Measurements from ENCODE around the gene NRK. TPM values are rescaled to one million over a fixed set of nuclear protein-coding genes. Genes with fewer than 3 reads are reported as not detected.
"Not testable (repeated sequence)": the region's sequence is repeated elsewhere in the genome, so short reads cannot be mapped to it uniquely, and the experiment has no call there.

NRK gene
- total and polyA plus RNA-seq, 9 donors = 6.5 to 109 (median 30.1) TPM

GRCh38 chrX:105823092-105823455 is 735 bp downstream of the NRK start:
- no peaks in the 10 kb centered on the region for H3K4me1 ChIP-seq (ENCODE audit: insufficient read depth)
- H3K27me3 ChIP-seq = no peaks in the 10 kb centered on the region
- intact Hi-C loops (cut with DNase I) = no loop called here
- TF ChIP-seq, protein P1, sequence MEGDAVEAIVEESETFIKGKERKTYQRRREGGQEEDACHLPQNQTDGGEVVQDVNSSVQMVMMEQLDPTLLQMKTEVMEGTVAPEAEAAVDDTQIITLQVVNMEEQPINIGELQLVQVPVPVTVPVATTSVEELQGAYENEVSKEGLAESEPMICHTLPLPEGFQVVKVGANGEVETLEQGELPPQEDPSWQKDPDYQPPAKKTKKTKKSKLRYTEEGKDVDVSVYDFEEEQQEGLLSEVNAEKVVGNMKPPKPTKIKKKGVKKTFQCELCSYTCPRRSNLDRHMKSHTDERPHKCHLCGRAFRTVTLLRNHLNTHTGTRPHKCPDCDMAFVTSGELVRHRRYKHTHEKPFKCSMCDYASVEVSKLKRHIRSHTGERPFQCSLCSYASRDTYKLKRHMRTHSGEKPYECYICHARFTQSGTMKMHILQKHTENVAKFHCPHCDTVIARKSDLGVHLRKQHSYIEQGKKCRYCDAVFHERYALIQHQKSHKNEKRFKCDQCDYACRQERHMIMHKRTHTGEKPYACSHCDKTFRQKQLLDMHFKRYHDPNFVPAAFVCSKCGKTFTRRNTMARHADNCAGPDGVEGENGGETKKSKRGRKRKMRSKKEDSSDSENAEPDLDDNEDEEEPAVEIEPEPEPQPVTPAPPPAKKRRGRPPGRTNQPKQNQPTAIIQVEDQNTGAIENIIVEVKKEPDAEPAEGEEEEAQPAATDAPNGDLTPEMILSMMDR (IDR thresholded peaks at IDR 0.05) = peak in 1 of 3 donors; percentile 17
- TF ChIP-seq POLR2A (IDR thresholded peaks at IDR 0.05) (no peak), EP300 (IDR thresholded peaks at IDR 0.05) (no peak)
- DNase-seq = no peak
- no peaks in the 10 kb centered on the region for H3K36me3 ChIP-seq
- WGBS, 3 donors = 23 to 34% (median 25%) methylated on average over 17 of the region's 17 CpGs
- no peaks in the 10 kb centered on the region for H3K9me3 ChIP-seq
- H3K4me3 ChIP-seq = peak overlapping the region; percentile 43
- H3K27ac ChIP-seq = peak overlapping the region; percentile 46 to 84

- TF ChIP-seq EP300 (IDR thresholded peaks at IDR 0.05) = no peak
- TF ChIP-seq, protein P1 (IDR thresholded peaks at IDR 0.05) = no peak
- TF ChIP-seq POLR2A (IDR thresholded peaks at IDR 0.05) = no peak
- H3K9me3 ChIP-seq = no peaks in the 10 kb centered on the region
- 35 to 39% (median 37%) methylated on average over 1 of the region's 1 CpG for WGBS, 3 donors
- intact Hi-C loops (cut with DNase I) = no loop called here
- no peak overlapping the region for H3K27ac ChIP-seq
- no peaks in the 10 kb centered on the region for H3K36me3 ChIP-seq
- no peaks in the 10 kb centered on the region for H3K4me1 ChIP-seq (ENCODE audit: insufficient read depth)
- DNase-seq = no peak
- no peak overlapping the region for H3K4me3 ChIP-seq
- no peaks in the 10 kb centered on the region for H3K27me3 ChIP-seq
Measured at GRCh38 chrX:105829011-105829410, 6.7 kb downstream of the NRK start.

DNA sequence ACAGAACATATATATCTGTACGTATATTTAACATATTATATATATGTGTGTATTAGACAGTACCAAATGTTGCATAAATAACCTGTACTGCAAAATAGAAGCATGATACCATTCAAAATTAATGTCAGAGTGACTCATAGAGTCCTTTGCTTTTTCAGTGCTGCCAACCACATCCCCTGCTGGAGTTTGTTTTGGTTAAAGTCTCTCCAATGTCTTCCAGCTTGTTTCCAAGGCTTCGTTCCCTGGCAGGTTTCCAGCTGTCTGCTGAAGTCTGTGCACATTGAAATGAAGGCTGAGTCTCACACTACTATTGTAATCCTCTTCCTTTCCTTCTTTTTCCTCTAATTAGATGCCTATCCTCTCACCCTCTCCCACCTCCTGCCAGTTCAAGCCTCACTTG is 14.9 kb downstream of the NRK start:
- Histone ChIP-seq H3K36me3 (no peaks in the 10 kb centered on the region), H3K27ac (no peak overlapping the region), H3K27me3 (no peaks in the 10 kb centered on the region), H3K9me3 (no peaks in the 10 kb centered on the region), H3K4me1 (ENCODE audit: insufficient read depth) (no peaks in the 10 kb centered on the region), H3K4me3 (no peak overlapping the region)
- intact Hi-C loops (cut with DNase I) = no loop called here
- 4 to 11% (median 9%) methylated on average over 2 of the region's 2 CpGs for WGBS, 3 donors
- TF ChIP-seq EP300 (IDR thresholded peaks at IDR 0.05) (no peak), POLR2A (IDR thresholded peaks at IDR 0.05) (no peak)
- TF ChIP-seq, protein P1 (IDR thresholded peaks at IDR 0.05) = no peak
- peak; percentile 77 to 91 (median 87) for DNase-seq

- DNase-seq = no peak
Measured at GRCh38 chrX:105845631-105846030, 23.3 kb downstream of the NRK start.

GRCh38 chrX:105850100-105850499 is 27.8 kb downstream of the NRK start:
- H3K4me1 ChIP-seq (ENCODE audit: insufficient read depth); H3K4me3 ChIP-seq; intact Hi-C loops (cut with DNase I); DNase-seq; H3K27ac ChIP-seq; H3K27me3 ChIP-seq; H3K9me3 ChIP-seq; H3K36me3 ChIP-seq: not testable (repeated sequence)
- 81 to 97% (median 83%) methylated on average over 2 of the region's 2 CpGs for WGBS, 3 donors

More at GRCh38 chrX:105845631-105846030, 23.3 kb downstream of the NRK start:
- WGBS, 3 donors = 48 to 59% (median 54%) methylated on average over 2 of the region's 2 CpGs
- TF ChIP-seq POLR2A (IDR thresholded peaks at IDR 0.05) (no peak), EP300 (IDR thresholded peaks at IDR 0.05) (no peak)
- TF ChIP-seq, protein P1 (IDR thresholded peaks at IDR 0.05) = no peak
- Histone ChIP-seq H3K4me3 (no peak overlapping the region), H3K9me3 (no peaks in the 10 kb centered on the region), H3K27ac (no peak overlapping the region), H3K36me3 (no peaks in the 10 kb centered on the region), H3K27me3 (no peaks in the 10 kb centered on the region), H3K4me1 (ENCODE audit: insufficient read depth) (no peaks in the 10 kb centered on the region)
- intact Hi-C loops (cut with DNase I) = no loop called here

Data from ovary (tissue), 9 donors.